SK-N-SH (cell line): ENCODE data around the gene HERC4. TPM values are rescaled to one million over a fixed set of nuclear protein-coding genes. Genes with fewer than 3 reads are reported as not detected.

Experiments used
- CTCF ChIA-PET: fragments of 300-600, 350-600 bp; formaldehyde crosslinking; extraction: SDS; loops from one replicate; lab custom pipeline; 2021; lab: Yijun Ruan, JAX
- POLR2A ChIA-PET: fragments of 350-600 bp; sonication (Branson Sonifier 250); formaldehyde crosslinking; extraction: SDS; loops from one replicate; lab custom pipeline; 2020; ENCODE audit warnings: antibody characterized with exemption, inconsistent platforms; lab: Yijun Ruan, JAX
- DNase-seq: peaks from one replicate; pipeline ENCODE4 v3.0.0; 2012
- H2AFZ ChIP-seq: fragments of 200-600 bp; sonication (generic); 2 replicates; pipeline ENCODE4 v1.8.1; 2016; ENCODE audit warnings: antibody characterized with exemption, mild to moderate bottlenecking, low read depth
- H3F3A ChIP-seq: fragments of 200-600 bp; sonication (generic); replicated peaks from 2 replicates; pipeline ENCODE3; 2016; ENCODE audit warnings: antibody characterized with exemption, mild to moderate bottlenecking; ENCODE audit not compliant: insufficient read depth
- H3K27ac ChIP-seq, 2 experiments: fragments of 200-500 bp in 1 of 2; fragments of 200-600 bp in 1 of 2; sonication (Bioruptor generic) in 1 of 2; sonication (generic), shearing (Covaris generic) in 1 of 2; 2 replicates each; pipeline versions ENCODE4 v1.5.1 to v1.6.1; 2014 to 2016; ENCODE audit warnings: low read depth in 2 of 2, inconsistent platforms in 1 of 2, low read length in 1 of 2, mild to moderate bottlenecking in 1 of 2, mixed read lengths in 1 of 2
- H3K27me3 ChIP-seq: fragments of 200-600 bp; sonication (generic), shearing (Covaris generic); 2 replicates; pipeline ENCODE4 v1.6.1; 2016; ENCODE audit warnings: mixed run types; ENCODE audit not compliant: insufficient read depth
- H3K36me3 ChIP-seq, 2 experiments: fragments of 200-500 bp in 1 of 2; fragments of 200-600 bp in 1 of 2; sonication (Bioruptor generic) in 1 of 2; sonication (generic) in 1 of 2; replicated peaks in 1 of 2; 2 replicates each; pipeline versions ENCODE3 to v1.5.1; 2014 to 2016; ENCODE audit warnings: low read length in 1 of 2, mild to moderate bottlenecking in 1 of 2; ENCODE audit not compliant: insufficient read depth in 2 of 2, control insufficient read depth in 1 of 2
- H3K4me1 ChIP-seq, 2 experiments: fragments of 200-500 bp in 1 of 2; fragments of 200-600 bp in 1 of 2; sonication (Bioruptor generic) in 1 of 2; sonication (generic), shearing (Covaris generic) in 1 of 2; 2 replicates each; pipeline versions ENCODE4 v1.5.1 to v1.6.1; 2014 to 2016; ENCODE audit warnings: low read depth in 1 of 2, low read length in 1 of 2, mixed run types in 1 of 2; ENCODE audit not compliant: insufficient read depth in 2 of 2, control insufficient read depth in 1 of 2
- H3K4me2 ChIP-seq: fragments of 200-600 bp; sonication (generic), shearing (Covaris generic); 2 replicates; pipeline ENCODE4 v1.6.1; 2017; ENCODE audit warnings: mixed run types
- H3K4me3 ChIP-seq, 2 experiments: fragments of 200-500 bp in 1 of 2; fragments of 200-600 bp in 1 of 2; sonication (Bioruptor generic) in 1 of 2; sonication (generic), shearing (Covaris generic) in 1 of 2; 2 replicates each; pipeline versions ENCODE4 v1.5.1 to v1.8.1; 2014 to 2016; ENCODE audit warnings: low read depth in 2 of 2, inconsistent platforms in 1 of 2, low read length in 1 of 2, mild to moderate bottlenecking in 1 of 2, mixed read lengths in 1 of 2, moderate library complexity in 1 of 2
- H3K79me2 ChIP-seq: fragments of 200-600 bp; sonication (generic); 2 replicates; pipeline ENCODE4 v1.8.1; 2017; ENCODE audit warnings: mild to moderate bottlenecking; ENCODE audit not compliant: insufficient read depth
- H3K9ac ChIP-seq: fragments of 200-600 bp; sonication (generic); 2 replicates; pipeline ENCODE4 v1.6.1; 2017; ENCODE audit warnings: mixed run types
- H3K9me2 ChIP-seq: fragments of 200-600 bp; sonication (generic); 2 replicates; pipeline ENCODE4 v1.6.1; 2017; ENCODE audit warnings: mixed run types
- H3K9me3 ChIP-seq: fragments of 200-600 bp; sonication (generic); 2 replicates; pipeline ENCODE4 v1.6.1; 2017; ENCODE audit warnings: mixed run types, mild to moderate bottlenecking, moderate library complexity
- H4K20me1 ChIP-seq: fragments of 200-600 bp; sonication (generic); 2 replicates; pipeline ENCODE4 v1.6.1; 2017; ENCODE audit warnings: mild to moderate bottlenecking, mixed run types; ENCODE audit not compliant: insufficient read depth
- FOXM1 ChIP-seq: IDR thresholded peaks from 2 replicates; pipeline ENCODE4 v1.4.0; 2012; ENCODE audit warnings: low read depth, mild to moderate bottlenecking
- MEF2A ChIP-seq: IDR thresholded peaks from 2 replicates; pipeline ENCODE4 v1.4.0; 2012; ENCODE audit warnings: low read depth, borderline replicate concordance
- NFIC ChIP-seq: IDR thresholded peaks from 2 replicates; pipeline ENCODE4 v1.4.0; 2012; ENCODE audit warnings: borderline replicate concordance
- POLR2AphosphoS5 ChIP-seq: IDR thresholded peaks from 2 replicates; pipeline ENCODE4 v1.6.1; 2012; ENCODE audit warnings: low read depth, low read length
- RFX5 ChIP-seq: IDR thresholded peaks from 2 replicates; pipeline ENCODE4 v1.6.1; 2012; ENCODE audit warnings: mild to moderate bottlenecking, improper control_type of control experiment, low read length
- RXRA ChIP-seq: IDR thresholded peaks from 2 replicates; pipeline ENCODE4 v1.4.0; 2012; ENCODE audit warnings: low read depth, mild to moderate bottlenecking, borderline replicate concordance
- WGBS: methylation state at CpG from one replicate; pipeline ENCODE4 v1.1.6; 2017; ENCODE audit warnings: low lambda C conversion rate; 5-methylcytosine and 5-hydroxymethylcytosine counted together
- polyA plus RNA-seq, 3 experiments: library from polyadenylated mRNA; depleted of rRNA; stranded (reverse); fragments of >200 nt; gene quantifications; 2 replicates each; pipeline ENCODE4 v1.2.3, GENCODE V29; 2012
- TF ChIP-seq, protein P1 (sequence below): IDR thresholded peaks from 2 replicates; pipeline ENCODE4 v1.6.1; 2012; ENCODE audit warnings: mild to moderate bottlenecking, low read depth, low read length, moderate library complexity

The HERC4 gene
- polyA plus RNA-seq, 1 of the 3 experiments (the other 2 are of a cell fraction) = 16.2 TPM

DNA sequence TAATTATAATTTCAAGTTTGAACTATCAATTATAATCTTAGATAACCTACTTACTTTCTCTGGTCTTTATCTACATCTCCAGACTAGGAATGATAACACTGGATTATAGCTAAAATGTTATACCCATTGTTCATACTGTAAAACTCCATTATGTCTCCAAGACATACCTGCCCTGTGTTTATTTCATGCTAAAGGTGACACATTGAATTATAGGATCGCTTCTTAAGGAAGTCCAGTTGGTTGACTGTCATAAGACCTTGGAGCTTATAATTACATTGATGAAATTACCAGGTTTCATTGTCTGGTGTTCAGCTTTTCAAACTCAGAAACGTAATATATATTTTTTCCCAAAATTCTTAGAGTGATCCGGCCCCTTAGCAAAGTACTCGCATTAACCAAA lies 15.5 kb upstream of the HERC4 start (continued):
- TF ChIP-seq RFX5 = no peak
- no peak for TF ChIP-seq MEF2A

DNA sequence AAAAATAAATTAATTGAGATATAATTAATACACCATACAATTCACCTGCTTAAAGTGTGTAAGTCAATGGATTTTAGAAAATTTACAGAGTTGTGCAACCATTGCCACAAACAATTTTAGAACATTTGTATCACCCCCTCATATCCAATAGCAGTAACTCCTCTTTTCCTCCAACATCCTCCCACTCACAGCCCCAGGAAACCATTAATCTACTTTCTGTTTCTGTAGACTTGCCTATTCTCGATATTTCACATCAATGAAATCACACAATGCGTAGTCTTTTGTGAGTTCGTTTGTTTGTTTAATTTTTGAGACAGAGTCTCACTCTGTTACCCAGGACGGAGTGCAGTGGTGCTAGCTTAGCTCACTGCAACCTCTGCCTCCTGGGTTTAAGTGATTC lies 13.7 kb upstream of the HERC4 start:
- POLR2A ChIA-PET = no interaction called here
- Histone ChIP-seq H2AFZ (peak overlapping the region; percentile 35; the same call in 1 of the 2 replicates), H3K9me3 (no peaks in the 10 kb centered on the region), H3K36me3 (no peaks in the 10 kb centered on the region), H3K4me2 (no peak overlapping the region), H3F3A (peaks cover 7% of the 10 kb centered on the region), H3K27ac (no peak overlapping the region), H4K20me1 (no peaks in the 10 kb centered on the region), H3K4me1 (peaks cover 0 to 37% of the 10 kb centered on the region in 2 experiments; a peak in 3 of 4 replicates), H3K79me2 (peaks cover 5% of the 10 kb centered on the region; the same call in 1 of the 2 replicates), H3K9ac (no peak overlapping the region), H3K27me3 (no peaks in the 10 kb centered on the region)
- 75% methylated on average over 4 of the region's 4 CpGs for WGBS
- DNase-seq = no peak
- TF ChIP-seq NFIC = no peak
- TF ChIP-seq, protein P1, sequence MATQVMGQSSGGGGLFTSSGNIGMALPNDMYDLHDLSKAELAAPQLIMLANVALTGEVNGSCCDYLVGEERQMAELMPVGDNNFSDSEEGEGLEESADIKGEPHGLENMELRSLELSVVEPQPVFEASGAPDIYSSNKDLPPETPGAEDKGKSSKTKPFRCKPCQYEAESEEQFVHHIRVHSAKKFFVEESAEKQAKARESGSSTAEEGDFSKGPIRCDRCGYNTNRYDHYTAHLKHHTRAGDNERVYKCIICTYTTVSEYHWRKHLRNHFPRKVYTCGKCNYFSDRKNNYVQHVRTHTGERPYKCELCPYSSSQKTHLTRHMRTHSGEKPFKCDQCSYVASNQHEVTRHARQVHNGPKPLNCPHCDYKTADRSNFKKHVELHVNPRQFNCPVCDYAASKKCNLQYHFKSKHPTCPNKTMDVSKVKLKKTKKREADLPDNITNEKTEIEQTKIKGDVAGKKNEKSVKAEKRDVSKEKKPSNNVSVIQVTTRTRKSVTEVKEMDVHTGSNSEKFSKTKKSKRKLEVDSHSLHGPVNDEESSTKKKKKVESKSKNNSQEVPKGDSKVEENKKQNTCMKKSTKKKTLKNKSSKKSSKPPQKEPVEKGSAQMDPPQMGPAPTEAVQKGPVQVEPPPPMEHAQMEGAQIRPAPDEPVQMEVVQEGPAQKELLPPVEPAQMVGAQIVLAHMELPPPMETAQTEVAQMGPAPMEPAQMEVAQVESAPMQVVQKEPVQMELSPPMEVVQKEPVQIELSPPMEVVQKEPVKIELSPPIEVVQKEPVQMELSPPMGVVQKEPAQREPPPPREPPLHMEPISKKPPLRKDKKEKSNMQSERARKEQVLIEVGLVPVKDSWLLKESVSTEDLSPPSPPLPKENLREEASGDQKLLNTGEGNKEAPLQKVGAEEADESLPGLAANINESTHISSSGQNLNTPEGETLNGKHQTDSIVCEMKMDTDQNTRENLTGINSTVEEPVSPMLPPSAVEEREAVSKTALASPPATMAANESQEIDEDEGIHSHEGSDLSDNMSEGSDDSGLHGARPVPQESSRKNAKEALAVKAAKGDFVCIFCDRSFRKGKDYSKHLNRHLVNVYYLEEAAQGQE = no peak
- TF ChIP-seq, all 33 proteins: peak for 0
- H3K4me3 ChIP-seq = no peak overlapping the region
- H3K9me2 ChIP-seq = no peaks in the 10 kb centered on the region
- CTCF ChIA-PET = no interaction called here

DNA sequence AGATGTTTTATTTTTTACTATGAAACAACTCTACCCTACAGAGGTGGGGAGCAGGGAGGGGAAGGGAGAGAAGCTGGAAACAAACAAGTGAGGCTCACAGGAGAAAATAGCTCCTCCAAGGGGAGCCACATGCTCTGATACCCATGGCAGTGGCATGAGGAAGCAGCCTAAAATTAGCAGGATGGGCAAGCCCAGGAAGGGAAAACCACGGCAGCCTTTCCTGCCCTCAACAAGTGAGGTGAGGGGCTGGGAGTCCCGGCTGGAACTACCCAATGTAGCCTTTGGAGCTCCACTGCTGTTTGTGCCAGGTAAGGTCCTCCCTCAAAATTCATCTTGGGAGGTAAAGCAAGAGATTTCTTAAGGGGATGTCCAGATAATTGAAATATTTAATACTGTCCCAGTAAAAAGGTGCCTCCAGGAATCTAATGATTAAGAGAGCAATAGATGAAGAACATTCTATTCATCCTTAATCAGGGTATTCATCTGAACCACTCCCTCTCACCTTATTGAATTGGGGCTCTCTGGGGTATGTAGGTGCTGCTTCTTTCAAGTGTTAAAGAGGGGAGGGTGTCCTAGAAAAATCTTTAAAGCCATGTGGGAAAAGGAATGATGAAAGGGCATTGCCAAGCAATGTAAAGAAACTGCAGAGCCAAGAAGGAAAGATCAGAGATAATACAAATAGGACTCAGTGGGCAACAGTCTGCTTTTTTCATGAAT lies 12.8 kb upstream of the HERC4 start:
- no peak for DNase-seq
- Histone ChIP-seq H3K36me3 (no peaks in the 10 kb centered on the region), H3K27me3 (no peaks in the 10 kb centered on the region), H2AFZ (0 out of 2 replicates have a peak overlapping the region, but pooled peaks have one; percentile 4), H3K27ac (peak overlapping the region in 1 of 2 experiments; percentile 16; a peak in 1 of 4 replicates), H3K9me3 (no peaks in the 10 kb centered on the region), H4K20me1 (no peaks in the 10 kb centered on the region)
- 35% methylated on average over 2 of the region's 2 CpGs for WGBS
- POLR2A ChIA-PET = no interaction called here
- TF ChIP-seq FOXM1 (no peak), RXRA (no peak), RFX5 (no peak), POLR2AphosphoS5 (no peak)
- TF ChIP-seq, all 33 proteins: peak for 0
- Histone ChIP-seq H3K4me3 (no peak overlapping the region), H3K4me1 (peaks cover 0 to 43% of the 10 kb centered on the region in 2 experiments; a peak in 2 of 4 replicates), H3F3A (peaks cover 14% of the 10 kb centered on the region), H3K4me2 (no peak overlapping the region; the same call in 1 of the 2 replicates), H3K9ac (no peak overlapping the region), H3K9me2 (no peaks in the 10 kb centered on the region), H3K79me2 (peaks cover under 1% of the 10 kb centered on the region; the same call in 1 of the 2 replicates)
- CTCF ChIA-PET = interaction anchor here (1.9 to 2.2 kb wide), 2 partner anchors 66 to 68 kb away, joined by 6 to 9 read pairs; no protein-coding TSS in a partner anchor
